ENCODE data around the gene AFMID.

The AFMID gene

GRCh38 chr17:78179372-78179771, 7.8 kb upstream of the AFMID start:
- Histone ChIP-seq H3K36me3 (ENCODE audit: control insufficient read depth in 1 of 2, insufficient read depth in 2 of 2, low read depth in 1 of 2, low read length in 2 of 2) (peaks cover 0 to 17% of the 10 kb centered on the region in 2 experiments), H3K27ac (ENCODE audit: low read length, poor library complexity, severe bottlenecking) (no peak overlapping the region), H4K8ac (ENCODE audit: low read length) (peak overlapping the region; percentile 12), H2AFZ (ENCODE audit: low read depth, low read length) (no peak overlapping the region), H3K4ac (ENCODE audit: low read depth in 1 of 2, low read length in 2 of 2) (peak overlapping the region in 1 of 2 experiments; percentile 12), H3K23ac (ENCODE audit: low read length in 2 of 2) (no peak overlapping the region), H2BK15ac (ENCODE audit: low read depth, poor library complexity, severe bottlenecking) (no peak overlapping the region), H3K9ac (ENCODE audit: low read length) (no peak overlapping the region), H3K18ac (ENCODE audit: low read depth in 1 of 2, low read length in 2 of 2) (peak overlapping the region in 1 of 2 experiments; percentile 61), H3K4me3 (ENCODE audit: insufficient read depth in 1 of 2, low read depth in 1 of 2, low read length in 2 of 2) (no peak overlapping the region), H4K91ac (ENCODE audit: low read length) (peak overlapping the region; percentile 67), H2BK120ac (ENCODE audit: low read depth, low read length) (no peak overlapping the region), H3K79me1 (replicated peaks; ENCODE audit: low read length, poor library complexity, severe bottlenecking) (peaks cover 8% of the 10 kb centered on the region), H3K14ac (ENCODE audit: low read length in 2 of 2) (no peak overlapping the region), H3K4me1 (ENCODE audit: control insufficient read depth, insufficient read depth, low read depth, low read length) (peaks cover 25% of the 10 kb centered on the region), H3K27me3 (ENCODE audit: control insufficient read depth in 1 of 2, insufficient read depth in 1 of 2, low read length in 2 of 2) (no peaks in the 10 kb centered on the region), H2BK12ac (ENCODE audit: low read length in 2 of 2) (no peak overlapping the region), H3K4me2 (ENCODE audit: low read length, poor library complexity, severe bottlenecking) (no peak overlapping the region), H2AK5ac (ENCODE audit: low read length, severe bottlenecking) (no peak overlapping the region), H2BK5ac (ENCODE audit: low read depth, low read length, poor library complexity, severe bottlenecking) (no peak overlapping the region), H3K9me3 (ENCODE audit: control insufficient read depth, low read length) (no peaks in the 10 kb centered on the region)
- DNase-seq: peak; percentile 86
- 81% methylated on average over 17 of the region's 17 CpGs for WGBS

- peaks cover 8% of the 10 kb centered on the region for H3K79me1 ChIP-seq (replicated peaks; ENCODE audit: low read length, poor library complexity, severe bottlenecking)
- H3K4me3 ChIP-seq (ENCODE audit: insufficient read depth in 1 of 2, low read depth in 1 of 2, low read length in 2 of 2): no peak overlapping the region
- 86% methylated on average over 13 of the region's 14 CpGs for WGBS
- no peak overlapping the region for H4K8ac ChIP-seq (ENCODE audit: low read length)
- no peaks in the 10 kb centered on the region for H3K27me3 ChIP-seq (ENCODE audit: control insufficient read depth in 1 of 2, insufficient read depth in 1 of 2, low read length in 2 of 2)
- H2BK12ac ChIP-seq (ENCODE audit: low read length in 2 of 2): peak overlapping the region in 1 of 2 experiments; percentile 79
- peak; percentile 56 for DNase-seq
- no peak overlapping the region for H2AK5ac ChIP-seq (ENCODE audit: low read length, severe bottlenecking)
- no peaks in the 10 kb centered on the region for H3K9me3 ChIP-seq (ENCODE audit: control insufficient read depth, low read length)
- H3K14ac ChIP-seq (ENCODE audit: low read length in 2 of 2): no peak overlapping the region
- H3K4me2 ChIP-seq (ENCODE audit: low read length, poor library complexity, severe bottlenecking): no peak overlapping the region
- no peak overlapping the region for H3K9ac ChIP-seq (ENCODE audit: low read length)
- H2BK5ac ChIP-seq (ENCODE audit: low read depth, low read length, poor library complexity, severe bottlenecking): no peak overlapping the region
- no peak overlapping the region for H2BK15ac ChIP-seq (ENCODE audit: low read depth, poor library complexity, severe bottlenecking)
- H4K91ac ChIP-seq (ENCODE audit: low read length): no peak overlapping the region
- no peak overlapping the region for H2AFZ ChIP-seq (ENCODE audit: low read depth, low read length)
- no peak overlapping the region for H3K27ac ChIP-seq (ENCODE audit: low read length, poor library complexity, severe bottlenecking)
- H3K4me1 ChIP-seq (ENCODE audit: control insufficient read depth, insufficient read depth, low read depth, low read length): peaks cover 30% of the 10 kb centered on the region
- H3K18ac ChIP-seq (ENCODE audit: low read depth in 1 of 2, low read length in 2 of 2): no peak overlapping the region
- H2BK120ac ChIP-seq (ENCODE audit: low read depth, low read length): no peak overlapping the region
- peaks cover 0 to 10% of the 10 kb centered on the region in 2 experiments for H3K36me3 ChIP-seq (ENCODE audit: control insufficient read depth in 1 of 2, insufficient read depth in 2 of 2, low read depth in 1 of 2, low read length in 2 of 2)
- no peak overlapping the region for H3K23ac ChIP-seq (ENCODE audit: low read length in 2 of 2)
- no peak overlapping the region for H3K4ac ChIP-seq (ENCODE audit: low read depth in 1 of 2, low read length in 2 of 2)
Measured at GRCh38 chr17:78180083-78180482, 7.1 kb upstream of the AFMID start.

- Histone ChIP-seq H2BK120ac (ENCODE audit: low read depth, low read length) (no peak overlapping the region), H3K9me3 (ENCODE audit: control insufficient read depth, low read length) (no peaks in the 10 kb centered on the region), H3K14ac (ENCODE audit: low read length in 2 of 2) (no peak overlapping the region), H2BK5ac (ENCODE audit: low read depth, low read length, poor library complexity, severe bottlenecking) (no peak overlapping the region), H3K4me3 (ENCODE audit: insufficient read depth in 1 of 2, low read depth in 1 of 2, low read length in 2 of 2) (no peak overlapping the region), H2BK15ac (ENCODE audit: low read depth, poor library complexity, severe bottlenecking) (no peak overlapping the region), H4K91ac (ENCODE audit: low read length) (no peak overlapping the region), H3K36me3 (ENCODE audit: control insufficient read depth in 1 of 2, insufficient read depth in 2 of 2, low read depth in 1 of 2, low read length in 2 of 2) (peaks cover 0 to 6% of the 10 kb centered on the region in 2 experiments), H3K27ac (ENCODE audit: low read length, poor library complexity, severe bottlenecking) (no peak overlapping the region), H3K18ac (ENCODE audit: low read depth in 1 of 2, low read length in 2 of 2) (no peak overlapping the region), H4K8ac (ENCODE audit: low read length) (no peak overlapping the region), H3K4me1 (ENCODE audit: control insufficient read depth, insufficient read depth, low read depth, low read length) (peaks cover 34% of the 10 kb centered on the region), H2AFZ (ENCODE audit: low read depth, low read length) (no peak overlapping the region), H3K4me2 (ENCODE audit: low read length, poor library complexity, severe bottlenecking) (no peak overlapping the region), H2BK12ac (ENCODE audit: low read length in 2 of 2) (no peak overlapping the region), H2AK5ac (ENCODE audit: low read length, severe bottlenecking) (no peak overlapping the region), H3K79me1 (replicated peaks; ENCODE audit: low read length, poor library complexity, severe bottlenecking) (peaks cover 10% of the 10 kb centered on the region), H3K4ac (ENCODE audit: low read depth in 1 of 2, low read length in 2 of 2) (no peak overlapping the region), H3K9ac (ENCODE audit: low read length) (no peak overlapping the region), H3K27me3 (ENCODE audit: control insufficient read depth in 1 of 2, insufficient read depth in 1 of 2, low read length in 2 of 2) (no peaks in the 10 kb centered on the region), H3K23ac (ENCODE audit: low read length in 2 of 2) (no peak overlapping the region)
- WGBS: 97% methylated on average over 1 of the region's 2 CpGs
- DNase-seq: peak; percentile 9
Measured at GRCh38 chr17:78180508-78180907, 6.7 kb upstream of the AFMID start.

- no peak overlapping the region for H3K14ac ChIP-seq (ENCODE audit: low read length in 2 of 2)
- no peak overlapping the region for H3K4ac ChIP-seq (ENCODE audit: low read depth in 1 of 2, low read length in 2 of 2)
- no peak overlapping the region for H4K8ac ChIP-seq (ENCODE audit: low read length)
- H2BK15ac ChIP-seq (ENCODE audit: low read depth, poor library complexity, severe bottlenecking): no peak overlapping the region
- H3K23ac ChIP-seq (ENCODE audit: low read length in 2 of 2): no peak overlapping the region
- 94% methylated on average over 13 of the region's 13 CpGs for WGBS
- no peak overlapping the region for H2BK12ac ChIP-seq (ENCODE audit: low read length in 2 of 2)
- H3K4me2 ChIP-seq (ENCODE audit: low read length, poor library complexity, severe bottlenecking): no peak overlapping the region
- H3K9ac ChIP-seq (ENCODE audit: low read length): no peak overlapping the region
- H2BK5ac ChIP-seq (ENCODE audit: low read depth, low read length, poor library complexity, severe bottlenecking): no peak overlapping the region
- H3K4me1 ChIP-seq (ENCODE audit: control insufficient read depth, insufficient read depth, low read depth, low read length): peaks cover 43% of the 10 kb centered on the region
- H2BK120ac ChIP-seq (ENCODE audit: low read depth, low read length): no peak overlapping the region
- no peaks in the 10 kb centered on the region for H3K27me3 ChIP-seq (ENCODE audit: control insufficient read depth in 1 of 2, insufficient read depth in 1 of 2, low read length in 2 of 2)
- H3K27ac ChIP-seq (ENCODE audit: low read length, poor library complexity, severe bottlenecking): no peak overlapping the region
- H3K79me1 ChIP-seq (replicated peaks; ENCODE audit: low read length, poor library complexity, severe bottlenecking): peaks cover 15% of the 10 kb centered on the region
- no peak overlapping the region for H3K18ac ChIP-seq (ENCODE audit: low read depth in 1 of 2, low read length in 2 of 2)
- H2AFZ ChIP-seq (ENCODE audit: low read depth, low read length): no peak overlapping the region
- no peak for DNase-seq
- no peaks in the 10 kb centered on the region for H3K9me3 ChIP-seq (ENCODE audit: control insufficient read depth, low read length)
- peak overlapping the region; percentile 5 for H2AK5ac ChIP-seq (ENCODE audit: low read length, severe bottlenecking)
- H3K36me3 ChIP-seq (ENCODE audit: control insufficient read depth in 1 of 2, insufficient read depth in 2 of 2, low read depth in 1 of 2, low read length in 2 of 2): no peaks in the 10 kb centered on the region
- H4K91ac ChIP-seq (ENCODE audit: low read length): no peak overlapping the region
- H3K4me3 ChIP-seq (ENCODE audit: insufficient read depth in 1 of 2, low read depth in 1 of 2, low read length in 2 of 2): no peak overlapping the region
Measured at GRCh38 chr17:78182504-78182903, 4.7 kb upstream of the AFMID start.
